Liver (tissue), 9 donors: ENCODE measurements around the gene GNA15. TPM values are rescaled to one million over a fixed set of nuclear protein-coding genes. Genes with fewer than 3 reads are reported as not detected.

ENCODE experiments used
- DNase-seq: peaks from one replicate; pipeline ENCODE4 v3.0.0-alpha.2; 2017; ENCODE audit warnings: low spot score
- H3K27ac ChIP-seq, 2 donors: one replicate each; pipeline ENCODE4 v1.7.0; 2013; ENCODE audit warnings: inconsistent platforms in 2 of 2, low read length in 2 of 2, control low read depth in 1 of 2, low read depth in 1 of 2, mild to moderate bottlenecking in 1 of 2
- H3K27me3 ChIP-seq, 4 donors: one replicate each; pipeline versions ENCODE4 v1.6.1 to v1.7.0; 2013; ENCODE audit warnings: low read length in 3 of 4, inconsistent platforms in 1 of 4, mild to moderate bottlenecking in 1 of 4, moderate library complexity in 1 of 4; ENCODE audit not compliant: control insufficient read depth in 4 of 4, insufficient read depth in 4 of 4
- H3K36me3 ChIP-seq, 4 donors: one replicate each; pipeline versions ENCODE4 v1.6.1 to v1.7.0; 2013; ENCODE audit warnings: low read length in 3 of 4, mild to moderate bottlenecking in 3 of 4, low read depth in 1 of 4, moderate library complexity in 1 of 4; ENCODE audit not compliant: control insufficient read depth in 4 of 4, insufficient read depth in 3 of 4
- H3K4me1 ChIP-seq, 4 donors: one replicate each; pipeline versions ENCODE4 v1.6.1 to v1.7.0; 2013; ENCODE audit warnings: low read length in 3 of 4, mild to moderate bottlenecking in 3 of 4, moderate library complexity in 1 of 4; ENCODE audit not compliant: control insufficient read depth in 4 of 4, insufficient read depth in 4 of 4
- H3K4me3 ChIP-seq, 3 donors: one replicate each; pipeline versions ENCODE4 v1.6.1 to v1.7.0; 2013; ENCODE audit warnings: low read length in 3 of 3, control low read depth in 1 of 3, low read depth in 1 of 3, mild to moderate bottlenecking in 1 of 3
- H3K9ac ChIP-seq, 2 donors: one replicate each; pipeline ENCODE4 v1.7.0; 2013; ENCODE audit warnings: low read length in 2 of 2, mild to moderate bottlenecking in 2 of 2, moderate library complexity in 2 of 2, control low read depth in 1 of 2, low read depth in 1 of 2
- H3K9me3 ChIP-seq, 4 donors: one replicate each; pipeline versions ENCODE4 v1.6.1 to v1.7.0; 2013; ENCODE audit warnings: low read length in 3 of 4; ENCODE audit not compliant: control insufficient read depth in 4 of 4
- EGR1 ChIP-seq, 2 donors: IDR thresholded peaks; 2 replicates each; pipeline ENCODE4 v1.6.1; 2016 to 2018; ENCODE audit warnings: antibody characterized with exemption in 2 of 2, low read depth in 2 of 2
- FOXA1 ChIP-seq: IDR thresholded peaks from 2 replicates; pipeline ENCODE4 v1.6.1; 2016; ENCODE audit warnings: antibody characterized with exemption
- FOXA2 ChIP-seq: IDR thresholded peaks from 2 replicates; pipeline ENCODE4 v1.6.1; 2016; ENCODE audit warnings: antibody characterized with exemption
- GABPA ChIP-seq, 2 donors: IDR thresholded peaks in 1 of 2; conservative IDR thresholded peaks in 1 of 2; 2 replicates each; pipeline ENCODE4 v1.6.1; 2016; ENCODE audit warnings: antibody characterized with exemption in 2 of 2, mild to moderate bottlenecking in 1 of 2, moderate library complexity in 1 of 2
- HNF4A ChIP-seq, 2 donors: conservative IDR thresholded peaks; 2 replicates each; pipeline ENCODE4 v1.6.1; 2016; ENCODE audit warnings: antibody characterized with exemption in 2 of 2, mild to moderate bottlenecking in 2 of 2
- HNF4G ChIP-seq: IDR thresholded peaks from 2 replicates; pipeline ENCODE4 v1.6.1; 2016; ENCODE audit warnings: antibody characterized with exemption
- JUND ChIP-seq, 2 donors: IDR thresholded peaks; 2 replicates each; pipeline ENCODE4 v1.6.1; 2016; ENCODE audit warnings: antibody characterized with exemption in 2 of 2
- NR2F2 ChIP-seq: IDR thresholded peaks from 2 replicates; pipeline ENCODE4 v1.6.1; 2016; ENCODE audit warnings: antibody characterized with exemption
- RAD21 ChIP-seq, 2 donors: IDR thresholded peaks; 2 replicates each; pipeline ENCODE4 v1.6.1; 2016; ENCODE audit warnings: antibody characterized with exemption in 2 of 2, mild to moderate bottlenecking in 2 of 2
- RXRA ChIP-seq, 2 donors: IDR thresholded peaks; 2 replicates each; pipeline ENCODE4 v1.6.1; 2017 to 2018; ENCODE audit warnings: antibody characterized with exemption in 2 of 2, mild to moderate bottlenecking in 1 of 2
- SP1 ChIP-seq: IDR thresholded peaks from 2 replicates; pipeline ENCODE4 v1.6.1; 2018; ENCODE audit warnings: antibody characterized with exemption, mild to moderate bottlenecking
- TAF1 ChIP-seq: conservative IDR thresholded peaks from 2 replicates; pipeline ENCODE4 v1.6.1; 2016; ENCODE audit warnings: antibody characterized with exemption, mild to moderate bottlenecking
- YY1 ChIP-seq: IDR thresholded peaks from 2 replicates; pipeline ENCODE4 v1.6.1; 2016; ENCODE audit warnings: antibody characterized with exemption, mild to moderate bottlenecking
- WGBS: extraction: QIAGEN DNeasy Blood & Tissue Kit; methylation state at CpG from one replicate; pipeline ENCODE4 v1.1.7; 2013; 5-methylcytosine and 5-hydroxymethylcytosine counted together
- polyA plus RNA-seq, 2 donors: library from polyadenylated mRNA; stranded (reverse) in 1 of 2; unstranded in 1 of 2; fragments of 200-250 nt in 1 of 2; fragments of >200 nt in 1 of 2; fragmentation: Nextera tagmentation in 1 of 2; extraction: Ambion mirVana in 1 of 2; gene quantifications; one replicate each; pipeline versions ENCODE4 v1.2.1 to v1.2.3, GENCODE V29; 2013 to 2015
- total RNA-seq, 2 donors: library from RNA; depleted of rRNA; stranded (reverse); fragments of >200 nt; gene quantifications; one replicate each; pipeline ENCODE4 v1.2.3, GENCODE V29; 2014
- TF ChIP-seq, protein P1 (sequence below): IDR thresholded peaks from 2 replicates; pipeline ENCODE4 v1.6.1; 2016; ENCODE audit warnings: antibody characterized with exemption, mild to moderate bottlenecking
- TF ChIP-seq, protein P2 (sequence below): fragments of 150-350 bp; IDR thresholded peaks from 2 replicates; pipeline ENCODE4 v1.5.1; 2017; ENCODE audit warnings: improper control_type of control experiment, low read depth, low read length; ENCODE audit not compliant: missing input control
- TF ChIP-seq, protein P3 (sequence below): IDR thresholded peaks from 2 replicates; pipeline ENCODE4 v1.6.1; 2016; ENCODE audit warnings: antibody characterized with exemption
- TF ChIP-seq, protein P4 (sequence below): IDR thresholded peaks from 2 replicates; pipeline ENCODE4 v1.6.1; 2016; ENCODE audit warnings: antibody characterized with exemption
- TF ChIP-seq, protein P5 (sequence below): IDR thresholded peaks from 2 replicates; pipeline ENCODE4 v1.6.1; 2016; ENCODE audit warnings: antibody characterized with exemption
- donor health status: healthy.
- donor health status: healthy.
- donor health status: healthy.
- donor health status: healthy.
- donor health status: healthy.

Gene GNA15
- total and polyA plus RNA-seq, 4 donors: 0.11 to 10.4 (median 1.4) TPM

DNA sequence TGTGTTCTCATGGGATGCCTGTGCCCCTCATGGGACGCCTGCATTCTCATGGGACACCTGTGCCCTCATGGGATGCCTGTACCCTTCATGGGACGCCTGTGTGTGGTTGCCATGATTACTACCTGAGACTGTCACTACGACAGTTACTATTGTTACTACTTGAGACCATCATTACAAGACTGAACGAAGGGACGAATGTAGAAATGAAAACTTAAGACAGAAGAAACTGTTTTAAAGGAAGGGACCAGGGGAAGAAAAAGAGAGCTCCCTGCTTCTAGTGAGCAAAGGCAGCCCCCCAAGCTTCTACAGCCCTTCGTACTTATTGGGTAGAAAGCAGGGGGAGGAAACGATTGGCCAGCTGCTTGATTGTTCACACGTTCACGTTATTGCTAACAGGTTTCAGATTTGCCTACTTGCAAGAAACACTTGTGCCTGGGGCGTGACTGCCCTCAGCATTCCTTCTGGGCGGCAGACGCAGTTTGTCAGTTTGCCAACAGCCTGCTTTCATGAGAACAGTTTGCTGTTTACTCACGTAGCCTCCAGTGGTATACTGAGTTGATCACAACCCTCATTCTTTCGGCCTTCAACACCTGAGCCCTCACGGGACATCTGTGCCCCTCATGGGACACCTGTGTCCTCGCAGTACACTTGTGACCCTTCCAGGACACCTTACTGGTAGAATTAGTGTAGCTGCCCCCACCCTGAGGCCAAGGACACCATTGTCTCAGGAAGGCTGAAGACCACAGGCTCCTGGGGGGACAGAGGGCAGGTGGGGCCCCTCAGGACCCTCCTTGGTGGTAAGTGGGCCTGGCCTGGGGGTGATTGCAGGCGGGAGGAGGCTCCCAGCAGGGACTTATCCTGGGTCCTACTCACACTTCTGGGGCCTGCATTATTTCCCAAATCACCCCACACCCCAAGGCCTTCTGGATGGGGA, 40.2 kb downstream of the GNA15 start:
- peaks cover 0 to 4% (median under 1%) of the 10 kb centered on the region in 4 donors for H3K4me1 ChIP-seq
- H3K27me3 ChIP-seq: no peaks in the 10 kb centered on the region
- H3K9ac ChIP-seq: no peak overlapping the region
- TF ChIP-seq TAF1: no peak
- H3K36me3 ChIP-seq: no peaks in the 10 kb centered on the region
- 71% methylated on average over 17 of the region's 17 CpGs for WGBS
- no peaks in the 10 kb centered on the region for H3K9me3 ChIP-seq
- DNase-seq: no peak
- no peak overlapping the region for H3K4me3 ChIP-seq
- peak overlapping the region in 1 of 2 donors; percentile 0 for H3K27ac ChIP-seq

DNA sequence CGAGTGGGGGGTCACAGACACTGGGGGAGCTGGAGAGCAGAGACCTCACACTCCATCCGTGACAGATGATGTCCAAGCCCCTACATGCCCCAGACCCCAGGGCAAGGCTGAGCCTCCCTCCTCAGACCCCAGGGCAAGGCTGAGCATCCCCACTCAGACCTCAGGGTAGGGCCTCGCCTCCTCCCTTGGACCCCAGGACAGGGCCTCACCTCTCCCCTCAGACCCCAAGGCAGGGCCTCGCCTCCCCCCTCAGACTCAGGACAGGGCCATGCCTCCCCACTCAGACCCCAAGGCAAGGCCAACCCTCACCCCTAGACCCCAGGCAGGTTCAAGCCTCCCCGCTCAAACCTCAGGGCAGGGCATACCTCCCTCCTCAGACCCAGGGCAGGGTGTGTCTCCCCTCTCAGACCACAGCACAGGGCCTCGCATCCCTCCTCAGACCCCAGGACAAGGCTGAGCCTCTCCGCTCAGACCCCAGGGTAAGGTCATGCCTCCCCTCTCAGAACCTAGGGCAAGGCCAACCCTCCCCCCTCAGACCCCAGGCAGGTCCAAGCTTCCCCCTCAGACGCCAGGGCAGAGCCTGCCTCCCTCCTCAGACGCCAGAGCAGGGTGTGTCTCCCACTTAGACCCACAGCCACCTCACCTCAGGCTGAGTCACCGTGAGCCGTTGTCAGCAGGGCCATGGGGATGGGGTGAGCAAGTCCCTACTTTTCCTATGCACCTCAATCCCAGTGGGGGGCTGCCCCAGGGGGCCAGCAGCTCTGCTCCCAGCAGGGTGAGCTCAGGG, 41.1 kb downstream of the GNA15 start:
- 88% methylated on average over 11 of the region's 11 CpGs for WGBS
- H3K27me3 ChIP-seq: no peaks in the 10 kb centered on the region
- DNase-seq: no peak
- H3K9me3 ChIP-seq: no peaks in the 10 kb centered on the region
- no peaks in the 10 kb centered on the region for H3K36me3 ChIP-seq
- H3K4me1 ChIP-seq: peaks cover 0 to 2% (median 0%) of the 10 kb centered on the region in 4 donors
- H3K27ac ChIP-seq: peak overlapping the region in 1 of 2 donors; percentile 0
- no peak overlapping the region for H3K9ac ChIP-seq
- no peak for TF ChIP-seq HNF4G
- TF ChIP-seq, protein P1, sequence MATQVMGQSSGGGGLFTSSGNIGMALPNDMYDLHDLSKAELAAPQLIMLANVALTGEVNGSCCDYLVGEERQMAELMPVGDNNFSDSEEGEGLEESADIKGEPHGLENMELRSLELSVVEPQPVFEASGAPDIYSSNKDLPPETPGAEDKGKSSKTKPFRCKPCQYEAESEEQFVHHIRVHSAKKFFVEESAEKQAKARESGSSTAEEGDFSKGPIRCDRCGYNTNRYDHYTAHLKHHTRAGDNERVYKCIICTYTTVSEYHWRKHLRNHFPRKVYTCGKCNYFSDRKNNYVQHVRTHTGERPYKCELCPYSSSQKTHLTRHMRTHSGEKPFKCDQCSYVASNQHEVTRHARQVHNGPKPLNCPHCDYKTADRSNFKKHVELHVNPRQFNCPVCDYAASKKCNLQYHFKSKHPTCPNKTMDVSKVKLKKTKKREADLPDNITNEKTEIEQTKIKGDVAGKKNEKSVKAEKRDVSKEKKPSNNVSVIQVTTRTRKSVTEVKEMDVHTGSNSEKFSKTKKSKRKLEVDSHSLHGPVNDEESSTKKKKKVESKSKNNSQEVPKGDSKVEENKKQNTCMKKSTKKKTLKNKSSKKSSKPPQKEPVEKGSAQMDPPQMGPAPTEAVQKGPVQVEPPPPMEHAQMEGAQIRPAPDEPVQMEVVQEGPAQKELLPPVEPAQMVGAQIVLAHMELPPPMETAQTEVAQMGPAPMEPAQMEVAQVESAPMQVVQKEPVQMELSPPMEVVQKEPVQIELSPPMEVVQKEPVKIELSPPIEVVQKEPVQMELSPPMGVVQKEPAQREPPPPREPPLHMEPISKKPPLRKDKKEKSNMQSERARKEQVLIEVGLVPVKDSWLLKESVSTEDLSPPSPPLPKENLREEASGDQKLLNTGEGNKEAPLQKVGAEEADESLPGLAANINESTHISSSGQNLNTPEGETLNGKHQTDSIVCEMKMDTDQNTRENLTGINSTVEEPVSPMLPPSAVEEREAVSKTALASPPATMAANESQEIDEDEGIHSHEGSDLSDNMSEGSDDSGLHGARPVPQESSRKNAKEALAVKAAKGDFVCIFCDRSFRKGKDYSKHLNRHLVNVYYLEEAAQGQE: no peak
- TF ChIP-seq RXRA (IDR thresholded peaks at IDR 0.05): no peak
- no peak for TF ChIP-seq JUND (IDR thresholded peaks at IDR 0.05)
- TF ChIP-seq, protein P2, sequence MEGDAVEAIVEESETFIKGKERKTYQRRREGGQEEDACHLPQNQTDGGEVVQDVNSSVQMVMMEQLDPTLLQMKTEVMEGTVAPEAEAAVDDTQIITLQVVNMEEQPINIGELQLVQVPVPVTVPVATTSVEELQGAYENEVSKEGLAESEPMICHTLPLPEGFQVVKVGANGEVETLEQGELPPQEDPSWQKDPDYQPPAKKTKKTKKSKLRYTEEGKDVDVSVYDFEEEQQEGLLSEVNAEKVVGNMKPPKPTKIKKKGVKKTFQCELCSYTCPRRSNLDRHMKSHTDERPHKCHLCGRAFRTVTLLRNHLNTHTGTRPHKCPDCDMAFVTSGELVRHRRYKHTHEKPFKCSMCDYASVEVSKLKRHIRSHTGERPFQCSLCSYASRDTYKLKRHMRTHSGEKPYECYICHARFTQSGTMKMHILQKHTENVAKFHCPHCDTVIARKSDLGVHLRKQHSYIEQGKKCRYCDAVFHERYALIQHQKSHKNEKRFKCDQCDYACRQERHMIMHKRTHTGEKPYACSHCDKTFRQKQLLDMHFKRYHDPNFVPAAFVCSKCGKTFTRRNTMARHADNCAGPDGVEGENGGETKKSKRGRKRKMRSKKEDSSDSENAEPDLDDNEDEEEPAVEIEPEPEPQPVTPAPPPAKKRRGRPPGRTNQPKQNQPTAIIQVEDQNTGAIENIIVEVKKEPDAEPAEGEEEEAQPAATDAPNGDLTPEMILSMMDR: no peak
- TF ChIP-seq, protein P3, sequence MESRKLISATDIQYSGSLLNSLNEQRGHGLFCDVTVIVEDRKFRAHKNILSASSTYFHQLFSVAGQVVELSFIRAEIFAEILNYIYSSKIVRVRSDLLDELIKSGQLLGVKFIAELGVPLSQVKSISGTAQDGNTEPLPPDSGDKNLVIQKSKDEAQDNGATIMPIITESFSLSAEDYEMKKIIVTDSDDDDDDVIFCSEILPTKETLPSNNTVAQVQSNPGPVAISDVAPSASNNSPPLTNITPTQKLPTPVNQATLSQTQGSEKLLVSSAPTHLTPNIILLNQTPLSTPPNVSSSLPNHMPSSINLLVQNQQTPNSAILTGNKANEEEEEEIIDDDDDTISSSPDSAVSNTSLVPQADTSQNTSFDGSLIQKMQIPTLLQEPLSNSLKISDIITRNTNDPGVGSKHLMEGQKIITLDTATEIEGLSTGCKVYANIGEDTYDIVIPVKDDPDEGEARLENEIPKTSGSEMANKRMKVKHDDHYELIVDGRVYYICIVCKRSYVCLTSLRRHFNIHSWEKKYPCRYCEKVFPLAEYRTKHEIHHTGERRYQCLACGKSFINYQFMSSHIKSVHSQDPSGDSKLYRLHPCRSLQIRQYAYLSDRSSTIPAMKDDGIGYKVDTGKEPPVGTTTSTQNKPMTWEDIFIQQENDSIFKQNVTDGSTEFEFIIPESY: no peak
- TF ChIP-seq HNF4A (conservative IDR thresholded peaks at IDR 0.05): no peak
- TF ChIP-seq NR2F2: no peak
- TF ChIP-seq, protein P4, sequence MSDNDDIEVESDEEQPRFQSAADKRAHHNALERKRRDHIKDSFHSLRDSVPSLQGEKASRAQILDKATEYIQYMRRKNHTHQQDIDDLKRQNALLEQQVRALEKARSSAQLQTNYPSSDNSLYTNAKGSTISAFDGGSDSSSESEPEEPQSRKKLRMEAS: no peak
- no peak for TF ChIP-seq TAF1
- TF ChIP-seq FOXA1: no peak
- no peak for TF ChIP-seq SP1
- TF ChIP-seq, protein P5, sequence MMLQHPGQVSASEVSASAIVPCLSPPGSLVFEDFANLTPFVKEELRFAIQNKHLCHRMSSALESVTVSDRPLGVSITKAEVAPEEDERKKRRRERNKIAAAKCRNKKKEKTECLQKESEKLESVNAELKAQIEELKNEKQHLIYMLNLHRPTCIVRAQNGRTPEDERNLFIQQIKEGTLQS: no peak
- TF ChIP-seq RAD21 (IDR thresholded peaks at IDR 0.05): no peak
- TF ChIP-seq EGR1 (IDR thresholded peaks at IDR 0.05; ENCODE audit: low read depth in 2 of 2): no peak
- no peak for TF ChIP-seq FOXA2
- TF ChIP-seq YY1: no peak
- no peak for TF ChIP-seq GABPA (IDR thresholded peaks at IDR 0.05 in 1 of 2, conservative IDR thresholded peaks at IDR 0.05 in 1 of 2)
- H3K4me3 ChIP-seq: no peak overlapping the region
